MG63 (cell line): Measurements from ENCODE around the gene GP9. TPM values are rescaled to one million over a fixed set of nuclear protein-coding genes. Genes with fewer than 3 reads are reported as not detected.

Experiments
- DNase-seq: peaks from one replicate; pipeline ENCODE4 v3.0.0-alpha.2; 2020
- H3K27me3 ChIP-seq: fragments of 250-450 bp; sonication (Bioruptor Pico); 2 replicates; pipeline ENCODE4 v1.5.1; 2020; ENCODE audit warnings: mild to moderate bottlenecking, moderate library complexity
- H3K36me3 ChIP-seq: fragments of 250-450 bp; sonication (Bioruptor Pico); 2 replicates; pipeline ENCODE4 v1.5.1; 2020; ENCODE audit warnings: mild to moderate bottlenecking, moderate library complexity
- H3K4me3 ChIP-seq: fragments of 250-450 bp; sonication (Bioruptor Pico); 2 replicates; pipeline ENCODE4 v1.5.1; 2020; ENCODE audit warnings: mild to moderate bottlenecking, moderate library complexity
- H3K9me3 ChIP-seq: fragments of 250-450 bp; sonication (Bioruptor Pico); 2 replicates; pipeline ENCODE4 v1.5.1; 2020; ENCODE audit warnings: mild to moderate bottlenecking, moderate library complexity
- total RNA-seq: library from RNA; depleted of rRNA; stranded (reverse); fragments of >200 nt; shearing (Covaris generic); gene quantifications from 2 replicates; pipeline ENCODE4 v1.2.3, GENCODE V29; 2014; ENCODE audit warnings: low replicate concordance; rRNA removed

GP9 gene
- not detected in 2 replicates for total RNA-seq

- no peak within 1 kb of the TSS for H3K4me3 ChIP-seq
- no peaks in the 10 kb centered on the region for H3K9me3 ChIP-seq
- H3K36me3 ChIP-seq: no peaks in the 10 kb centered on the region
- DNase-seq: no peak
- H3K27me3 ChIP-seq: no peaks in the 10 kb centered on the region
These were observed at the start of gene GP9 for GRCh38 chr3:129060276-129061022. TSS of gene GP9 (plus strand) at chr3:129060779. CDS start at chr3:129061740, 961 bp downstream.

DNA sequence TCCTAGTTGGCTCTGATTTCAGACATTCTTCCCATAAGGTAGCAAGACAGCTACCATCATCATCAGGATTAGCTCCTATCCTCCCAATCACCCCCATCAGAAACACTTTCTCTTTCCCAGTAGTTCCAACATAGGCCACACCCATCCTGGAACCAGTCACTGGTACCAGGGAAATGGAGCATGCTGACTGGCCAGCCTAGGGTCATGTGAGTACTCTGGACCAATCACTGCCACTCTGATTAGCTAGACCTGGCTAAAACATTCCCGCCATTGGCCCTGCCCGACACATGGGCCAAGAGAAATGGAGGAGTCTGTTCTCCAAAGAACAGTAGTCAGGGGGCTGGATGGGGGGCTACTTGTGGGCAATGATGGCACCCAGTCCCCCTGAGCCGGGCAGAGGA, 47.1 kb upstream of the GP9 start:
- Histone ChIP-seq H3K4me3 (no peak overlapping the region), H3K36me3 (no peaks in the 10 kb centered on the region), H3K27me3 (no peaks in the 10 kb centered on the region), H3K9me3 (no peaks in the 10 kb centered on the region)
- peak; percentile 50 for DNase-seq

DNA sequence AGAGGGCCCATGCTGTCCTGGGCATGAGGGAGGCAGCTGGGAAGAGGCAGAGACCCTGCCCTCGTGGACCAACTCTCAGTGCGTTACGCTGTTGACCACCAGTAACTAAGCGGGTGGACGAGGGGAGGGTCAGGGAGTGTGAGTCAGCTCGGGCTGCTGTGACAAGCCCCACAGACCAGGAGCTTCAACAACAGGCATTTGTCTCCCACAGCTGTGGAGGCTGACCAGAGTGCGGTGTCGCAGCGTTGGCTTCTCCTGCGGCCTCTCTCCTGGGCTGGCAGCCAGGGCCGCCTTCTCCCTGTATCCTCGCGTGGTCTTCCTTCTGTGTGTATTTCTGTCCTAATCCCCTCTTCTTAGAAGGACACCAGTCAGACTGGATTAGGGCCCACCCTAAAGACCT, 46.4 kb upstream of the GP9 start:
- no peak for DNase-seq
- Histone ChIP-seq H3K4me3 (no peak overlapping the region), H3K9me3 (no peaks in the 10 kb centered on the region), H3K27me3 (no peaks in the 10 kb centered on the region), H3K36me3 (no peaks in the 10 kb centered on the region)

DNA sequence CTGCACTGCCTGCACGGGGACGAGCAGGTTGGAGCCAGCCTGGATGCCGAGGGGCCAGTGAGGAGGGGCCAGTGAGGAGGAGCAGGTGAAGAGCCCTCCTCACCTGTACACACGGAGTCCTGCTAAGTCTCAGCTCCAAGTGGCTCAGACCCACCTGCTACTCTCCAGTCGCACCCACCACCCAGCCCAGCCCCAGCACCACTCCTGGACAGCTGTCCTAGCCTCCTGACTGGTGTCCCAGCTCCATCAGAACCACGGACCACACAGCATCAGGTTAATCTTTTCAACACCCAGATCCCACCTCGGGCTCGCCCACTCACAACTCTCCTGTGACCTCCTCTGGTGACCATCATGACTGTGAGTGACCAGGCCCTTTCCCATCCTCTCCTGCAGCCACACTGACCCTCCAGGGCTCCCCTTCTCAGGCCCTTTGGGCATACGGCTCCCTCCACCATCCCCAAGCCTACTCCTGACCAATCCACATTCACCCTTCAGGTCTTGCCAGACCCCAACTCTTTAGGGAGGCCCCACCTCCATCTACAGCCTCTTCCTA, 45.7 kb upstream of the GP9 start:
- Histone ChIP-seq H3K4me3 (no peak overlapping the region), H3K36me3 (no peaks in the 10 kb centered on the region), H3K9me3 (no peaks in the 10 kb centered on the region), H3K27me3 (no peaks in the 10 kb centered on the region)
- DNase-seq: no peak

GRCh38 chr3:129015388-129016105, 45.0 kb upstream of the GP9 start:
- no peaks in the 10 kb centered on the region for H3K9me3 ChIP-seq
- no peaks in the 10 kb centered on the region for H3K27me3 ChIP-seq
- H3K36me3 ChIP-seq: no peaks in the 10 kb centered on the region
- DNase-seq: no peak
- H3K4me3 ChIP-seq: no peak overlapping the region

DNA sequence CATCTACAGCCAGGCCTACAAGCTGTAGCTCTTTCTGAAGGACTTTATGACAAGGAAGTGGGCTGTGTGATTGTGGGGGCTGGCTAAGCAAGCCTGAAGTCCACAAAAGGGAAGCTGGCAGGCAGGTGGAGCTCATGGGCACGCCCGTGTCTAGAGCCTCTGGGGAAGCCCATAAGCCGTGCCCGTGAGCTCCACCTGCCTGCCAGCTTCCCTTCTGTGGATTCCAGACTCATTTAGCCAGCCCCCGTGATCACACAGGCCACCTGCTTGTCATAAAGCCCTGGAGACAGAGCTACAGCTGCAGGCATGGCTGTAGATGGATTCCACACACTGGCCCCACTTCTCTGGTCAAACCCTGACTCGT, 44.2 kb upstream of the GP9 start:
- Histone ChIP-seq H3K4me3 (no peak overlapping the region), H3K36me3 (no peaks in the 10 kb centered on the region), H3K9me3 (no peaks in the 10 kb centered on the region), H3K27me3 (no peaks in the 10 kb centered on the region)
- no peak for DNase-seq

DNA sequence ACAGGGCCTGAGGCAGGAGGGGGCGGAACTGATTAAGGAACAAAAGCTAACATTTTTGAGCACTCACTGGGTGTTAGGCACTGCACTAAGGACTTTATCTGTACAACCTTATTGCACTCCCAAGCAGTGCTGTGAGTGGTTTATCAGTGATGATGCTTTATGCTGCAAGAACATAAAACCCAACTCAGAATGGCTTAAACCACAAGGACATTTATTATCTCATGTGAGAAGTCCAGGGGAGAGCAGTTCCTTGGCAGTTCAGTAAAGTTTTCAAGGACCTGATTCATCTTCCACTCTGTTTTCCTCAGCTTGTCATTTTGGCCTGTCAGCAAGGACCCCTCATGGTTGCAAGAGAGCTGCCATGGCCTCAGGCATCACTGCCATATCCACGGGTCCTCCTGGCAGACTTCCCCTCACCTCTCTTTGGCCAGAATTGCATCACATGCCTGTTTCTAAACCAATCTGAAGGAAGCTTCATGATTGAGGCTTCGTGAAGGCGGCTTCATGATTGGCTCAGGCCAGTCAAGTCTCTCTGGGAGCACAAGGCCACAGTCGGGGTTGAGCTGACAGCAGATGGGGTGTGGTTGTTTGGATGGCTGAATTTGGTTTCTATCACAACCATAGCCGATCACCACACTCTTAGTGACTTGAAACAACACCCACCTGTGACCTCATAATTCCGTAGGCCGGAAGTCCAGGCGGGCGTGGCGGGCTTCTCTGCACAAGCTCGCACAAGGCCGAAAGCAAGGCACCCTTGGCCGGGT, 43.7 kb upstream of the GP9 start:
- no peaks in the 10 kb centered on the region for H3K36me3 ChIP-seq
- H3K4me3 ChIP-seq: no peak overlapping the region
- DNase-seq: no peak
- no peaks in the 10 kb centered on the region for H3K9me3 ChIP-seq
- H3K27me3 ChIP-seq: no peaks in the 10 kb centered on the region

DNA sequence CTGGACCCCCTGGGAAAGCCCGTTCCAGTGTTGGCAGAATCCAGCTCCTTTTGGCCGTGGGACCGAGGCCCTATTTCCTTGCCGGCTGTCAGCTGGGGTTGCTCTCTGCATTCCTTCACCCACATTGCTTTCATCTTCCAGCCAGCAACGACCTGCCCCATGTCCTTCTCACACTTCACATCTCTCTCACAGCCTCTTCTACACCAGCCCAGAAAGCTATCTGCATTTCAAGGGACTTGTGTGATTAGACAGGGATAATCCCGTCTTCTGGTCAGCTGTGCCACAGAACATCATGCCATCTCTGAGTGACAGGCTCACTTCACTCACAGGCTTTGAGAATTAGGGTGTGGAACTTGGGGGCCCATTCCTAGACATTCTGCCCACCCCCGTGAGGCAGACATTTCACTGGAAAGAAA, 43.1 kb upstream of the GP9 start:
- Histone ChIP-seq H3K27me3 (no peaks in the 10 kb centered on the region), H3K9me3 (no peaks in the 10 kb centered on the region), H3K36me3 (no peaks in the 10 kb centered on the region), H3K4me3 (no peak overlapping the region)
- DNase-seq: no peak

- Histone ChIP-seq H3K36me3 (no peaks in the 10 kb centered on the region), H3K9me3 (no peaks in the 10 kb centered on the region), H3K4me3 (no peak overlapping the region), H3K27me3 (no peaks in the 10 kb centered on the region)
- no peak for DNase-seq
These were observed 42.3 kb upstream of the GP9 start for GRCh38 chr3:129018271-129018670.

- Histone ChIP-seq H3K27me3 (no peaks in the 10 kb centered on the region), H3K36me3 (no peaks in the 10 kb centered on the region), H3K9me3 (no peaks in the 10 kb centered on the region), H3K4me3 (no peak overlapping the region)
- DNase-seq: no peak
These were observed 41.8 kb upstream of the GP9 start for GRCh38 chr3:129018751-129019150.

- Histone ChIP-seq H3K36me3 (no peaks in the 10 kb centered on the region), H3K9me3 (no peaks in the 10 kb centered on the region), H3K27me3 (no peaks in the 10 kb centered on the region), H3K4me3 (no peak overlapping the region)
- DNase-seq: no peak
These were observed 41.3 kb upstream of the GP9 start for GRCh38 chr3:129019266-129019665.

DNA sequence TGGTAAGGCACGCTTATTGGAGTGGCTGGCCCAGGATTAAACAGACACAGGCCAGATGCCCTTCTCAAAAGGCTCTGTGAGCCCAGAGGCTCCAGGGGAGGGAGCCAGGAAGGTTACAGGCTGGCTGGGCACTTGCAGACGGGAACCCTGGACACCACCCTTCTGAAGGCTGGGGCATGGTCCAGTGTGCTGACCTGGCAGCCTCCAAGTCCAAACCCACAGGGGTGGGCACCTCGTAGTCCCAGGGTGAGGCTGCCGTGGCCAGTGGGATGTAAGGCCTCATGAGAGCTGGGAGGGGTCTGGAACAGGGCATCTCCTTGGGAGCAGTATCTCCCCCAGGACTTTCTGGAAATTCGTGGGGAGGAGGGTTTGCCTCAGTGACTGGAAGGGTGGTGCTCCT, 39.9 kb upstream of the GP9 start:
- H3K4me3 ChIP-seq: no peak overlapping the region
- H3K27me3 ChIP-seq: no peaks in the 10 kb centered on the region
- no peaks in the 10 kb centered on the region for H3K9me3 ChIP-seq
- no peaks in the 10 kb centered on the region for H3K36me3 ChIP-seq
- DNase-seq: no peak

DNA sequence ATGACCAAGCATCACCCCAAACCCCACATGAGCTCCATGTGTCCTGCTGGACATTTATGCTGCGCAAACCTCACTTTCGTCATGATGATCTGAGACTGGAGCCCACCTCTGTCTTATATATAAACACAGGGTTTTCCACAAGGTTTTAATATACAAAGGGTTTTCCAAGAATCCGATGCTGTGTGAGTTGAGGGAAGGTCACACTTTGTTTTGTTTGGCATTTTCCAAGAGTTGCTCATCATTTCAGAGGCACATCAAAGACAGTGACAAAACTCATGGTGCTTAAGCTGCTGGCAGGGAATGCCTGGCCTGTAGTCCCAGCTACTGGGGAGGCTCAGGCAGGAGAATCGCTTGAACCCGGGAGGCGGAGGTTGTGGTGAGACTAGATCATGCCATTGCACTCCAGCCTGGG, 39.4 kb upstream of the GP9 start:
- DNase-seq: peak; percentile 47
- Histone ChIP-seq H3K9me3 (no peaks in the 10 kb centered on the region), H3K27me3 (no peaks in the 10 kb centered on the region), H3K4me3 (no peak overlapping the region), H3K36me3 (no peaks in the 10 kb centered on the region)

- Histone ChIP-seq H3K36me3 (no peaks in the 10 kb centered on the region), H3K27me3 (no peaks in the 10 kb centered on the region), H3K4me3 (no peak overlapping the region), H3K9me3 (no peaks in the 10 kb centered on the region)
- DNase-seq: peak; percentile 58
These were observed 38.2 kb upstream of the GP9 start for GRCh38 chr3:129022114-129023007.

- no peak for DNase-seq
- no peak overlapping the region for H3K4me3 ChIP-seq
- H3K9me3 ChIP-seq: no peaks in the 10 kb centered on the region
- H3K27me3 ChIP-seq: no peaks in the 10 kb centered on the region
- H3K36me3 ChIP-seq: no peaks in the 10 kb centered on the region
These were observed 37.6 kb upstream of the GP9 start for GRCh38 chr3:129023008-129023358.

DNA sequence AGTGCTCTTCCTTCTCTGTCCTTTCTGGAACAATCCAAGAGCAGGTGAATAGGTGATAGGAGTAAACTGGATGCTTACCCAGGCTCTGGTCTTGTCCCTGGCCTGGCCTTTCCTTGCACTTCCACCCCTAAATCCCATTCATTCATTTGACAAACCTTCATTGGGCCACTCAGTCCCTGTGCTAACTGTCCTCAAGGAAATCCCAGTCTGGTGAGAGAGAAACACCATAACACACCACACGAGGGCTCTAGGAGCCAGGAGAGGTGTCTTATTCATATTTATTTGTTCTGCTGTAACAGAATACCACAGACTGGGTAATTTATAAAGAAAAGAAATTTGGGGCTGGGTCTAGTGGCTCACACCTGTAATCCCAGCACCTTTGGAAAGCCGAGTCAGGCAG, 36.7 kb upstream of the GP9 start:
- Histone ChIP-seq H3K9me3 (no peaks in the 10 kb centered on the region), H3K27me3 (no peaks in the 10 kb centered on the region), H3K4me3 (no peak overlapping the region), H3K36me3 (no peaks in the 10 kb centered on the region)
- DNase-seq: no peak
